IMR-90 (cell line): Measurements from ENCODE around the gene PGGHG. TPM values are rescaled to one million over a fixed set of nuclear protein-coding genes. Genes with fewer than 3 reads are reported as not detected.

Experiments used
- ATAC-seq: fragments of 200-7000 bp; cut with Tn5 transposase; 2 replicates; pipeline ENCODE4 v1.9.1; 2020; ENCODE audit warnings: low read depth, mild to moderate bottlenecking, moderate library complexity
- BruUV-seq: library from RNA; stranded (reverse); fragments of 400-500 nt; replicated peaks from 2 replicates; lab custom pipeline; 2021; lab: Mats Ljungman, UMichigan
- CTCF ChIA-PET: fragments of 300-600 bp; formaldehyde crosslinking; extraction: SDS; loops from one replicate; lab custom pipeline; 2021; ENCODE audit warnings: antibody characterized with exemption; lab: Yijun Ruan, JAX
- POLR2A ChIA-PET: fragments of 300-600 bp; sonication (Branson Sonifier 250); formaldehyde crosslinking; loops from one replicate; lab custom pipeline; 2022; ENCODE audit warnings: antibody characterized with exemption; ENCODE audit not compliant: unreplicated experiment; lab: Charles Lee
- DNase-seq: peaks from one replicate; pipeline ENCODE4 v3.0.0; 2013
- H2AFZ ChIP-seq: replicated peaks from 2 replicates; pipeline ENCODE3; 2013; ENCODE audit warnings: low read length, mild to moderate bottlenecking; ENCODE audit not compliant: poor library complexity
- H2AK5ac ChIP-seq: 2 replicates; pipeline ENCODE4 v1.6.1; 2013; ENCODE audit warnings: low read depth, low read length, inconsistent platforms
- H2AK9ac ChIP-seq: replicated peaks from 2 replicates; pipeline ENCODE3; 2013; ENCODE audit warnings: mild to moderate bottlenecking, low read depth, low read length, moderate library complexity; ENCODE audit not compliant: poor library complexity
- H2BK120ac ChIP-seq: 2 replicates; pipeline ENCODE4 v1.6.1; 2013; ENCODE audit warnings: low read depth, low read length, inconsistent platforms
- H2BK15ac ChIP-seq: 3 replicates; pipeline ENCODE4 v1.6.1; 2013; ENCODE audit warnings: low read depth, low read length, inconsistent platforms
- H2BK20ac ChIP-seq: 2 replicates; pipeline ENCODE4 v1.6.1; 2013; ENCODE audit warnings: low read depth, mild to moderate bottlenecking, inconsistent platforms, low read length, moderate library complexity
- H2BK5ac ChIP-seq: 2 replicates; pipeline ENCODE4 v1.6.1; 2013; ENCODE audit warnings: mild to moderate bottlenecking, low read depth, low read length, inconsistent platforms; ENCODE audit not compliant: poor library complexity, severe bottlenecking
- H3K14ac ChIP-seq: replicated peaks from 2 replicates; pipeline ENCODE4 v1.6.1; 2013; ENCODE audit warnings: low read depth, low read length, inconsistent platforms
- H3K18ac ChIP-seq: 2 replicates; pipeline ENCODE4 v1.6.1; 2013; ENCODE audit warnings: low read depth, low read length, control low read depth
- H3K23ac ChIP-seq: 2 replicates; pipeline ENCODE4 v1.6.1; 2013; ENCODE audit warnings: low read depth, low read length, inconsistent platforms
- H3K27ac ChIP-seq: 2 replicates; pipeline ENCODE4 v1.5.1; 2013; ENCODE audit warnings: mild to moderate bottlenecking, control low read depth, low read length; ENCODE audit not compliant: insufficient read depth
- H3K27me3 ChIP-seq: 2 replicates; pipeline ENCODE4 v1.6.1; 2013; ENCODE audit warnings: low read length; ENCODE audit not compliant: control insufficient read depth, insufficient read depth
- H3K36me3 ChIP-seq: 2 replicates; pipeline ENCODE4 v1.6.1; 2013; ENCODE audit warnings: low read length, mixed read lengths; ENCODE audit not compliant: control insufficient read depth, insufficient read depth
- H3K4ac ChIP-seq: 2 replicates; pipeline ENCODE4 v1.6.1; 2013; ENCODE audit warnings: low read depth, low read length, inconsistent platforms
- H3K4me1 ChIP-seq: 2 replicates; pipeline ENCODE4 v1.6.1; 2013; ENCODE audit warnings: low read length, mixed read lengths; ENCODE audit not compliant: control insufficient read depth, insufficient read depth
- H3K4me2 ChIP-seq: 2 replicates; pipeline ENCODE4 v1.6.1; 2013; ENCODE audit warnings: low read depth, mild to moderate bottlenecking, control low read depth, low read length, moderate library complexity
- H3K4me3 ChIP-seq: 2 replicates; pipeline ENCODE4 v1.5.1; 2013; ENCODE audit warnings: low read depth, mild to moderate bottlenecking, control low read depth, low read length, moderate library complexity; ENCODE audit not compliant: insufficient read depth
- H3K56ac ChIP-seq: 2 replicates; pipeline ENCODE4 v1.6.1; 2013; ENCODE audit warnings: low read length, inconsistent platforms; ENCODE audit not compliant: insufficient read depth; ENCODE audit errors: extremely low read depth
- H3K79me1 ChIP-seq, 2 experiments: 2 replicates each; pipeline ENCODE4 v1.6.1; 2013; ENCODE audit warnings: low read length in 2 of 2, inconsistent platforms in 1 of 2, low read depth in 1 of 2
- H3K9ac ChIP-seq: 2 replicates; pipeline ENCODE4 v1.6.1; 2013; ENCODE audit warnings: low read depth, low read length, control low read depth
- H3K9me1 ChIP-seq: 2 replicates; pipeline ENCODE4 v1.6.1; 2013; ENCODE audit warnings: low read length, inconsistent platforms; ENCODE audit not compliant: insufficient read depth
- H3K9me3 ChIP-seq: 2 replicates; pipeline ENCODE4 v1.6.1; 2013; ENCODE audit warnings: low read length; ENCODE audit not compliant: control insufficient read depth, insufficient read depth
- H4K20me1 ChIP-seq: 2 replicates; pipeline ENCODE4 v1.6.1; 2013; ENCODE audit warnings: low read length, inconsistent platforms; ENCODE audit not compliant: insufficient read depth
- H4K5ac ChIP-seq: 2 replicates; pipeline ENCODE4 v1.6.1; 2013; ENCODE audit warnings: mild to moderate bottlenecking, low read depth, low read length, control low read depth
- H4K8ac ChIP-seq, 2 experiments: 2 replicates each; pipeline ENCODE4 v1.6.1; 2013; ENCODE audit warnings: low read depth in 2 of 2, low read length in 2 of 2, control low read depth in 1 of 2, inconsistent platforms in 1 of 2
- H4K91ac ChIP-seq: 2 replicates; pipeline ENCODE4 v1.6.1; 2013; ENCODE audit warnings: low read depth, low read length, inconsistent platforms; ENCODE audit not compliant: insufficient read depth
- CHD1 ChIP-seq: IDR thresholded peaks from 2 replicates; pipeline ENCODE4 v1.6.1; 2012; ENCODE audit warnings: low read depth, low read length, improper control_type of control experiment
- MXI1 ChIP-seq: IDR thresholded peaks from 2 replicates; pipeline ENCODE4 v1.6.1; 2012; ENCODE audit warnings: low read depth, mild to moderate bottlenecking, low read length, moderate library complexity, borderline replicate concordance
- WGBS, 2 experiments: methylation state at CpG; one replicate each; pipeline versions ENCODE4 v1.1.5 to v1.1.7; 2013; ENCODE audit warnings: missing lambda C conversion rate in 2 of 2; ENCODE audit not compliant: insufficient read length in 1 of 2; ENCODE audit errors: extremely low coverage in 2 of 2; 5-methylcytosine and 5-hydroxymethylcytosine counted together
- dilution Hi-C: fragments of 300-500 bp; cut with HindIII; formaldehyde crosslinking; loops from one replicate; pipeline ENCODE4 v1.14.3; 2018; ENCODE audit warnings: low sequenced_read_pairs; ENCODE audit not compliant: unreplicated experiment
- in situ Hi-C: fragments of 300-500 bp; cut with MboI; formaldehyde crosslinking; loops from 3 replicates; pipeline ENCODE4 v1.14.3; 2019; ENCODE audit warnings: low sequenced_read_pairs, inconsistent platforms, mixed read lengths
- intact Hi-C: fragments of 100-400 bp; cut with micrococcal nuclease; formaldehyde crosslinking; loops from 2 replicates; pipeline ENCODE4 v1.10.0; 2022
- polyA plus RNA-seq, 3 experiments: library from polyadenylated mRNA; depleted of rRNA; stranded (reverse); fragments of >200 nt; gene quantifications; 2 replicates each; pipeline ENCODE4 v1.2.3, GENCODE V29; 2012; ENCODE audit warnings: low replicate concordance in 1 of 3
- total RNA-seq: library from RNA; depleted of rRNA; stranded (reverse); fragments of >200 nt; gene quantifications from 2 replicates; pipeline ENCODE4 v1.2.3, GENCODE V29; 2012

The PGGHG gene
- total and polyA plus RNA-seq, 2 of the 4 experiments (the other 2 are of a cell fraction), result 1.8 to 17.0 TPM

DNA sequence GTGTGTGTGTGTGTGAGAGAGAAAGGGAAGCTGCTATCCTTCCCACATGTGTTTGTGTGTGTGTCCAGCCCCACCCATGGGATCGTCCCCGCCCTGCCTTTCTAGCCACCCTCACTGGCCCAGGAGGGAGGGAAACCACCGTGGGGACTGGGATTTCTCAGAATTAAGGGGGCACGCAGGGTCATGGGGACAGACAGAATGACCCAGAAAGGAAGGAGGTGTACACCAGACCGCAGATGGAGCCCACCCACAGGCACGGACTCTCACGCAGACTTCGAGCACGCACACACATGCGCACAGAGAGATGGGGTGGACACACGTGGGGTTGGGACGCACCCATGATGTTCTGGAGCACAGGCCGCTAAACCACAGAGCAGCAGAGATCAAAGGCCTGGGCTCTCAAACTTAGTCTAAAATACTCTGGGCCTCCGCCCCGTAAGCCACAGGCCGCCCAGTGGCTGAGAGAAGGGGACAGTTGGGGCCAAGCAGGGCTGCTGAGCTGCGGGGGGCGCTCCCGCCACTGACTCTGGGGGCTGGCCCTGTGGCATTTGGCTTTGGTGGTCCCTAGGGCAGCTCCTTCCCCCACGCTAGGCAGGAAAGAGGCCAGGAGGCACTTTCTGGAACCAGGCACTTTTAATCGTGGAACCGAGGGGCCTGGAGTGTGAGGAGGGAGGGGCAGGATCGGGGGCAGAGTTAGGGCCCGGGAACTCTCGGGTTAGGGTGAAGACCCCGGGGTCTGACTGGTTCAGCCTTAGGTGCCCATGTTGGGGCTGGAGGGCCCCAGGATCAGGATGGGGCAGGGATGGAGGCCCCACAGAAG is 8.9 kb downstream of the PGGHG start:
- H3K4me3 ChIP-seq, result no peak overlapping the region
- intact Hi-C loops, result no loop called here
- no peaks in the 10 kb centered on the region for H3K9me1 ChIP-seq
- no peak overlapping the region for H3K27ac ChIP-seq
- no peak overlapping the region for H3K4ac ChIP-seq
- no peak overlapping the region for H2BK5ac ChIP-seq
- in situ Hi-C loops, result no loop called here
- CTCF ChIA-PET, result no interaction called here
- no peak overlapping the region for H4K5ac ChIP-seq
- no peaks in the 10 kb centered on the region for H3K9me3 ChIP-seq
- H3K9ac ChIP-seq, result no peak overlapping the region
- 80% methylated on average over 11 of the region's 26 CpGs; no CpG with 5 or more reads in 1 of the 2 experiments for WGBS, 2 experiments
- H3K36me3 ChIP-seq, result peaks cover 14% of the 10 kb centered on the region
- POLR2A ChIA-PET, result no interaction called here
- H3K23ac ChIP-seq, result no peak overlapping the region
- ATAC-seq (no peak), DNase-seq (no peak)
- no peak overlapping the region for H2BK20ac ChIP-seq
- no peak overlapping the region for H4K91ac ChIP-seq
- H3K4me1 ChIP-seq, result no peaks in the 10 kb centered on the region; the same call in 1 of the 2 replicates
- H2BK15ac ChIP-seq, result no peak overlapping the region
- no peak overlapping the region for H3K56ac ChIP-seq
- TF ChIP-seq CHD1 (no peak), MXI1 (no peak)
- no peak overlapping the region for H2AK9ac ChIP-seq
- no peak overlapping the region for H2BK120ac ChIP-seq
- no TSS peak for BruUV-seq
- H3K18ac ChIP-seq, result no peak overlapping the region
- dilution Hi-C loops, result no loop called here
- no peak overlapping the region for H2AFZ ChIP-seq
- H3K27me3 ChIP-seq, result peaks cover 8% of the 10 kb centered on the region
- no peak overlapping the region for H3K4me2 ChIP-seq
- no peak overlapping the region for H3K14ac ChIP-seq
- H3K79me1 ChIP-seq, result no peaks in the 10 kb centered on the region
- no peak overlapping the region for H4K8ac ChIP-seq
- H4K20me1 ChIP-seq, result no peaks in the 10 kb centered on the region
- no peak overlapping the region for H2AK5ac ChIP-seq
